ENCODE measurements around the gene ERC2.

The ERC2 gene

GRCh38 chr3:56132762-56133161, 335.5 kb downstream of the ERC2 start:
- H3K4me3 ChIP-seq (ENCODE audit: low read length) = no peak overlapping the region
- H3K27me3 ChIP-seq (ENCODE audit: control insufficient read depth, insufficient read depth, low read length) = no peaks in the 10 kb centered on the region
- H3K4me1 ChIP-seq (ENCODE audit: control insufficient read depth, low read depth, low read length) = peaks cover 29% of the 10 kb centered on the region
- no peaks in the 10 kb centered on the region for H3K9me3 ChIP-seq (ENCODE audit: control insufficient read depth, low read depth, low read length)
- H3K9ac ChIP-seq (ENCODE audit: low read length) = no peak overlapping the region
- H3K27ac ChIP-seq (ENCODE audit: low read length) = no peak overlapping the region
- no peaks in the 10 kb centered on the region for H3K36me3 ChIP-seq (ENCODE audit: control insufficient read depth, low read depth, low read length)

- Histone ChIP-seq H3K27me3 (ENCODE audit: control insufficient read depth, insufficient read depth, low read length) (no peaks in the 10 kb centered on the region), H3K27ac (ENCODE audit: low read length) (no peak overlapping the region), H3K9me3 (ENCODE audit: control insufficient read depth, low read depth, low read length) (no peaks in the 10 kb centered on the region), H3K36me3 (ENCODE audit: control insufficient read depth, low read depth, low read length) (no peaks in the 10 kb centered on the region), H3K4me3 (ENCODE audit: low read length) (no peak overlapping the region), H3K9ac (ENCODE audit: low read length) (no peak overlapping the region), H3K4me1 (ENCODE audit: control insufficient read depth, low read depth, low read length) (peaks cover 29% of the 10 kb centered on the region)
These were observed 336.2 kb downstream of the ERC2 start for GRCh38 chr3:56131974-56132590.

GRCh38 chr3:56130036-56130435, 338.2 kb downstream of the ERC2 start:
- Histone ChIP-seq H3K27ac (ENCODE audit: low read length) (no peak overlapping the region), H3K9me3 (ENCODE audit: control insufficient read depth, low read depth, low read length) (no peaks in the 10 kb centered on the region), H3K4me1 (ENCODE audit: control insufficient read depth, low read depth, low read length) (peaks cover 36% of the 10 kb centered on the region), H3K36me3 (ENCODE audit: control insufficient read depth, low read depth, low read length) (no peaks in the 10 kb centered on the region), H3K9ac (ENCODE audit: low read length) (no peak overlapping the region), H3K27me3 (ENCODE audit: control insufficient read depth, insufficient read depth, low read length) (no peaks in the 10 kb centered on the region), H3K4me3 (ENCODE audit: low read length) (no peak overlapping the region)

- Histone ChIP-seq H3K27me3 (ENCODE audit: control insufficient read depth, insufficient read depth, low read length) (peaks cover 4% of the 10 kb centered on the region), H3K4me1 (ENCODE audit: control insufficient read depth, low read depth, low read length) (peaks cover 59% of the 10 kb centered on the region), H3K27ac (ENCODE audit: low read length) (no peak overlapping the region), H3K36me3 (ENCODE audit: control insufficient read depth, low read depth, low read length) (no peaks in the 10 kb centered on the region), H3K9ac (ENCODE audit: low read length) (no peak overlapping the region), H3K4me3 (ENCODE audit: low read length) (no peak overlapping the region), H3K9me3 (ENCODE audit: control insufficient read depth, low read depth, low read length) (no peaks in the 10 kb centered on the region)
These were observed 341.6 kb downstream of the ERC2 start for GRCh38 chr3:56126632-56127031.

- H3K36me3 ChIP-seq (ENCODE audit: control insufficient read depth, low read depth, low read length) = no peaks in the 10 kb centered on the region
- no peaks in the 10 kb centered on the region for H3K9me3 ChIP-seq (ENCODE audit: control insufficient read depth, low read depth, low read length)
- no peak overlapping the region for H3K9ac ChIP-seq (ENCODE audit: low read length)
- no peak overlapping the region for H3K27ac ChIP-seq (ENCODE audit: low read length)
- no peak overlapping the region for H3K4me3 ChIP-seq (ENCODE audit: low read length)
- H3K27me3 ChIP-seq (ENCODE audit: control insufficient read depth, insufficient read depth, low read length) = peaks cover 4% of the 10 kb centered on the region
- peaks cover 48% of the 10 kb centered on the region for H3K4me1 ChIP-seq (ENCODE audit: control insufficient read depth, low read depth, low read length)
These were observed 342.8 kb downstream of the ERC2 start for GRCh38 chr3:56125358-56126005.

GRCh38 chr3:56124546-56124945, 343.7 kb downstream of the ERC2 start:
- peaks cover 42% of the 10 kb centered on the region for H3K4me1 ChIP-seq (ENCODE audit: control insufficient read depth, low read depth, low read length)
- no peaks in the 10 kb centered on the region for H3K9me3 ChIP-seq (ENCODE audit: control insufficient read depth, low read depth, low read length)
- no peak overlapping the region for H3K27ac ChIP-seq (ENCODE audit: low read length)

GRCh38 chr3:56123487-56123886, 344.8 kb downstream of the ERC2 start:
- peaks cover 38% of the 10 kb centered on the region for H3K4me1 ChIP-seq (ENCODE audit: control insufficient read depth, low read depth, low read length)
- peak overlapping the region; percentile 37 for H3K4me3 ChIP-seq (ENCODE audit: low read length)

More at GRCh38 chr3:56124546-56124945, 343.7 kb downstream of the ERC2 start:
- H3K36me3 ChIP-seq (ENCODE audit: control insufficient read depth, low read depth, low read length) = no peaks in the 10 kb centered on the region
- no peak overlapping the region for H3K4me3 ChIP-seq (ENCODE audit: low read length)
- H3K27me3 ChIP-seq (ENCODE audit: control insufficient read depth, insufficient read depth, low read length) = peaks cover 4% of the 10 kb centered on the region
- no peak overlapping the region for H3K9ac ChIP-seq (ENCODE audit: low read length)

GRCh38 chr3:56122911-56123310, 345.4 kb downstream of the ERC2 start:
- no peak overlapping the region for H3K4me3 ChIP-seq (ENCODE audit: low read length)
- no peaks in the 10 kb centered on the region for H3K9me3 ChIP-seq (ENCODE audit: control insufficient read depth, low read depth, low read length)
- H3K4me1 ChIP-seq (ENCODE audit: control insufficient read depth, low read depth, low read length) = peaks cover 41% of the 10 kb centered on the region
- no peak overlapping the region for H3K27ac ChIP-seq (ENCODE audit: low read length)
- H3K27me3 ChIP-seq (ENCODE audit: control insufficient read depth, insufficient read depth, low read length) = peaks cover 4% of the 10 kb centered on the region
- H3K36me3 ChIP-seq (ENCODE audit: control insufficient read depth, low read depth, low read length) = no peaks in the 10 kb centered on the region
- H3K9ac ChIP-seq (ENCODE audit: low read length) = no peak overlapping the region

More at GRCh38 chr3:56123487-56123886, 344.8 kb downstream of the ERC2 start:
- Histone ChIP-seq H3K27ac (ENCODE audit: low read length) (no peak overlapping the region), H3K9me3 (ENCODE audit: control insufficient read depth, low read depth, low read length) (no peaks in the 10 kb centered on the region), H3K27me3 (ENCODE audit: control insufficient read depth, insufficient read depth, low read length) (peaks cover 4% of the 10 kb centered on the region), H3K9ac (ENCODE audit: low read length) (no peak overlapping the region), H3K36me3 (ENCODE audit: control insufficient read depth, low read depth, low read length) (no peaks in the 10 kb centered on the region)

GRCh38 chr3:56121716-56122115, 346.6 kb downstream of the ERC2 start:
- no peak overlapping the region for H3K9ac ChIP-seq (ENCODE audit: low read length)
- H3K27ac ChIP-seq (ENCODE audit: low read length) = no peak overlapping the region
- H3K4me1 ChIP-seq (ENCODE audit: control insufficient read depth, low read depth, low read length) = peaks cover 53% of the 10 kb centered on the region
- H3K36me3 ChIP-seq (ENCODE audit: control insufficient read depth, low read depth, low read length) = no peaks in the 10 kb centered on the region
- H3K27me3 ChIP-seq (ENCODE audit: control insufficient read depth, insufficient read depth, low read length) = peaks cover 4% of the 10 kb centered on the region
- no peak overlapping the region for H3K4me3 ChIP-seq (ENCODE audit: low read length)
- no peaks in the 10 kb centered on the region for H3K9me3 ChIP-seq (ENCODE audit: control insufficient read depth, low read depth, low read length)

- H3K4me3 ChIP-seq (ENCODE audit: low read length) = no peak overlapping the region
- H3K36me3 ChIP-seq (ENCODE audit: control insufficient read depth, low read depth, low read length) = no peaks in the 10 kb centered on the region
- H3K27ac ChIP-seq (ENCODE audit: low read length) = no peak overlapping the region
- no peaks in the 10 kb centered on the region for H3K9me3 ChIP-seq (ENCODE audit: control insufficient read depth, low read depth, low read length)
- H3K9ac ChIP-seq (ENCODE audit: low read length) = no peak overlapping the region
- H3K27me3 ChIP-seq (ENCODE audit: control insufficient read depth, insufficient read depth, low read length) = peaks cover 4% of the 10 kb centered on the region
- H3K4me1 ChIP-seq (ENCODE audit: control insufficient read depth, low read depth, low read length) = peaks cover 57% of the 10 kb centered on the region
These were observed 348.5 kb downstream of the ERC2 start for GRCh38 chr3:56119575-56120349.

- Histone ChIP-seq H3K36me3 (ENCODE audit: control insufficient read depth, low read depth, low read length) (no peaks in the 10 kb centered on the region), H3K9me3 (ENCODE audit: control insufficient read depth, low read depth, low read length) (no peaks in the 10 kb centered on the region), H3K9ac (ENCODE audit: low read length) (no peak overlapping the region), H3K4me1 (ENCODE audit: control insufficient read depth, low read depth, low read length) (peaks cover 51% of the 10 kb centered on the region), H3K27me3 (ENCODE audit: control insufficient read depth, insufficient read depth, low read length) (no peaks in the 10 kb centered on the region), H3K27ac (ENCODE audit: low read length) (no peak overlapping the region), H3K4me3 (ENCODE audit: low read length) (no peak overlapping the region)
These were observed 349.3 kb downstream of the ERC2 start for GRCh38 chr3:56118968-56119367.

Measured in iPS-18a (cell line).